Transverse colon (tissue), 4 donors: ENCODE data around the gene OBSCN. TPM values are rescaled to one million over a fixed set of nuclear protein-coding genes. Genes with fewer than 3 reads are reported as not detected.

Experiments used
- DNase-seq: peaks from one replicate; pipeline ENCODE4 v3.0.0-alpha.2; 2019
- H3K27ac ChIP-seq, 4 donors: fragments of 200-600 bp; sonication (generic); 2 replicates each; pipeline ENCODE4 v1.5.1; 2016 to 2018; ENCODE audit warnings: inconsistent platforms in 4 of 4
- H3K27me3 ChIP-seq: fragments of 200-600 bp; sonication (generic); 2 replicates; pipeline ENCODE4 v1.5.1; 2017; ENCODE audit warnings: inconsistent platforms
- H3K36me3 ChIP-seq, 4 donors: fragments of 200-600 bp; sonication (generic); 2 replicates each; pipeline ENCODE4 v1.5.1; 2017 to 2019; ENCODE audit warnings: inconsistent platforms in 4 of 4
- H3K4me1 ChIP-seq, 4 donors: fragments of 200-600 bp; sonication (generic); 2 replicates each; pipeline ENCODE4 v1.5.1; 2017 to 2020; ENCODE audit warnings: inconsistent platforms in 4 of 4
- H3K4me3 ChIP-seq, 4 donors: fragments of 200-600 bp; sonication (generic); 1 replicate in 1 of 4; 2 replicates in 3 of 4; pipeline versions ENCODE4 v1.5.1 to v1.6.1; 2017 to 2019; ENCODE audit warnings: inconsistent platforms in 4 of 4
- H3K9me3 ChIP-seq, 2 donors: fragments of 200-600 bp; sonication (generic); 2 replicates each; pipeline ENCODE4 v1.5.1; 2017 to 2019; ENCODE audit warnings: inconsistent platforms in 2 of 2
- EP300 ChIP-seq: sonication (generic); formaldehyde crosslinking; IDR thresholded peaks from one replicate; pipeline ENCODE4 v1.6.1; 2017; ENCODE audit warnings: antibody characterized with exemption, low read depth
- POLR2A ChIP-seq: fragments of 450-650 bp; IDR thresholded peaks from one replicate; pipeline ENCODE4 v1.6.1; 2016; ENCODE audit warnings: antibody characterized with exemption, mild to moderate bottlenecking, moderate library complexity
- POLR2AphosphoS5 ChIP-seq, 3 donors: sonication (generic); formaldehyde crosslinking; IDR thresholded peaks; one replicate each; pipeline ENCODE4 v1.6.1; 2016; ENCODE audit warnings: antibody characterized with exemption in 3 of 3
- WGBS, 2 donors: methylation state at CpG; one replicate each; pipeline ENCODE4 v1.1.5; 2018; ENCODE audit warnings: low coverage in 1 of 2; 5-methylcytosine and 5-hydroxymethylcytosine counted together
- in situ Hi-C, 4 donors: fragments of 200-750 bp; cut with MboI; loops; one replicate each; pipeline versions ENCODE4 v1.15.0 to v1.15.1; 2017; ENCODE audit warnings: low sequenced_read_pairs in 3 of 4, low pct_ligation_motif_present in 1 of 4, low pct_unique_long_range_greater_than_20kb in 1 of 4
- intact Hi-C: fragments of 100-400 bp; cut with DNase I; formaldehyde crosslinking; loops from one replicate; pipeline ENCODE4 v1.15.1; 2023; ENCODE audit warnings: low total_unique reads
- total RNA-seq, 4 donors: library from RNA; depleted of rRNA; stranded (reverse); fragments of >200 nt; gene quantifications; one replicate each; pipeline ENCODE4 v1.1.0, GENCODE V29; 2016
- TF ChIP-seq, protein P1 (sequence below), 5 experiments: fragments of 200-600 bp in 3 of 5; fragments of 450-650 bp in 2 of 5; sonication (generic) in 3 of 5; IDR thresholded peaks; 1 replicate in 2 of 5; 2 replicates in 3 of 5; pipeline ENCODE4 v1.5.1; 2016 to 2017; ENCODE audit warnings: antibody characterized with exemption in 5 of 5, inconsistent platforms in 3 of 5, mild to moderate bottlenecking in 2 of 5, moderate library complexity in 1 of 5

Gene OBSCN
- total RNA-seq, 4 donors from 2014 or later, result 11.9 to 21.7 (median 15.8) TPM

DNA sequence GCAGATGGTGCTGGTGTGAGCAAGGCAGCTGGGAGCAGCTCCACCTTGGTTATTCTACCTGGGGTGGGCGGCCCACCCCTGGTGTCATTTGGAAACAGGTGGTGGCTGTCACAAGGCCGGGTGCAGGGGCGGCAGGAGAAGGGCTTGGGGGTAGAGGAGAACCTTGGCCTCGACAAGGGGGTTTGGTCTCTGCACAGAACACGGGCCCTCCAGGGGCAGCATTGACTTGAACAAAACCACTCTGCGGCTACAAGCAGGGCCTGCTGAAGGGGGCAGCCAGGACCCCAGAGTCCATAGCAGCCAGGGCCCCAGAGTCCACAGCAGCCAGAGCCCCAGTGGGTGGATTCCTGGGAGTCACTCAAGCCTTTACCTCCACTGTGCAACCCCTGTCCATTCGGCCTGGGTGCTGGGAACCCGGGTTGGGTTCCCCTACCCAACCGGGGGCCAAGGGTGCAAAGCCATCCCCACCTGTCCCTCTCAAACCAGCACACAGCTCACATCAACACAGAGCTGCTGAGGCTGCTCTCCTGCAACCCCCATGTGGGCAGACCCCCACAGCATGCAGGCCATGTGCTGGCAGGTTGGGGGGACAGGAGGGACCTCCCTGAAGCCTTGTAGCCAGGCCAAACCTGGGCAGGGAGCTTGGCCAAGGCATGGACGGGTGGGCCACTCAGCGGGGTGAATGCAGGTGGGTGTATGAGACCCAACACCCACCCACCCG lies 191.1 kb downstream of the OBSCN start:
- no peaks in the 10 kb centered on the region for H3K27me3 ChIP-seq
- no peak overlapping the region for H3K4me3 ChIP-seq
- DNase-seq, result no peak
- in situ Hi-C loops (no loop called here), intact Hi-C loops (no loop called here)
- no peak for TF ChIP-seq POLR2AphosphoS5 (IDR thresholded peaks at IDR 0.05)
- H3K4me1 ChIP-seq, result peaks cover 0 to 5% (median 4%) of the 10 kb centered on the region in 4 donors
- H3K9me3 ChIP-seq, result no peaks in the 10 kb centered on the region
- peaks cover 0 to 25% (median 6%) of the 10 kb centered on the region in 4 donors for H3K36me3 ChIP-seq
- H3K27ac ChIP-seq, result no peak overlapping the region
- WGBS, 2 donors, result 83 to 94% methylated on average over 1 to 7 of the region's 12 CpGs

DNA sequence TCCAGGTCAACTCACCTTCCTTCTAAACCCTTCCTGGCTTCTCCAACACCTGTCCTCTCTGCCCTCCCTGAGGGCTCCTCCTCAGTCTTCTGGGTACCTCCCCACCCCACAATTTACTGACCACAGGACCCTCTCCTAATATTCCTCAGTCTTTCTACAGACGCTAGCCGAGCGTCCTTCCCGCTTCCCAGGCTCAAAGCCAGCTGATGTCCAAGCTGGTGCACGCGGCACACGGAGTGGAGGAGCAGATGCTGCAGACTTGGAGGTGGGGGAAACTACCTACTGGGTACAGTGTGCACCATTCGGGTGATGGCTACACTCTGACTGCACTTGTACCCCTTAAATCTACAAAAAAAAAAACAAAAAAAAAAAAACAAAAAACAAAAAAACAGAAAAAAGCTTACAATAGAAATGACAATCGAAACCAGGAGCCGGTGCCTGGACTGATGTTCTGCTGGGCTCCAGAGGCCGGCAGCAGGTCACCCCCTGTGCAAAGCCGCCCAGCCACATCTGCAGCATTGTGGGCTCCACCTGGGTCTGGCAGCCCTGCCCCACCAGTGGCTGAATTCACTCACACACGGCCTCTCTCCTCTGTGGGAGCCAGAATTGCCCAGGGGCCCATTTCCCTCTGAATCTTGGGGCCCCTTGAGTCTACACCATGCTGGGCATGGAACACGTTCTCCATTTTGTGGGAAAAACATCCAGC lies 191.8 kb downstream of the OBSCN start:
- Histone ChIP-seq H3K4me1 (peaks cover under 1 to 13% (median 10%) of the 10 kb centered on the region in 4 donors), H3K9me3 (no peaks in the 10 kb centered on the region), H3K27me3 (no peaks in the 10 kb centered on the region), H3K4me3 (no peak overlapping the region), H3K27ac (no peak overlapping the region), H3K36me3 (peaks cover 0 to 25% (median 6%) of the 10 kb centered on the region in 4 donors)
- no peak for TF ChIP-seq EP300
- TF ChIP-seq POLR2AphosphoS5 (IDR thresholded peaks at IDR 0.05), result no peak
- intact Hi-C loops (no loop called here), in situ Hi-C loops (no loop called here)
- no peak for DNase-seq
- 95 to 100% methylated on average over 5 to 14 of the region's 14 CpGs for WGBS, 2 donors

DNA sequence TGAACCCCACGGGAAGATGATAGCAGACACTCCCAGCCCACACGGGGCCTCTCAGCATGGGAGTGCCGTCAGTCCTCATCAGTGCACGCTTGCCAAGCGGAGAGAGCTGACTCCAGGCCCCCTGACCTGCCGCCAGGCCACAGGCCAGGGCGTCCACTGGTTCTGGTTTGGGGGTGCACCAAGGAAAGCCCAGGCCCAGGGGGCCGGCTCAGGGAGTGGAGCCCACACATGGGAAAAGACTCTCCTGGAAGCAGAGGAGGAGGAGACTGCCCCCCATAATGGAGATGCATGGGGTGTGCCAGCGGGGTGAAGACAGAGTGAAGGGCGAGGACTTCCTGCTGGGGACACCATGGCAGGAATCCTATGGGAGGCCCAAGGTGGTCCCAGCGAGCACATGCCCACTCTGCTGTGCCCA lies 192.4 kb downstream of the OBSCN start:
- peaks cover 6 to 18% (median 16%) of the 10 kb centered on the region in 4 donors for H3K4me1 ChIP-seq
- WGBS, 2 donors, result 88 to 92% methylated on average over 2 to 11 of the region's 11 CpGs
- intact Hi-C loops (no loop called here), in situ Hi-C loops (no loop called here)
- DNase-seq, result no peak
- no peaks in the 10 kb centered on the region for H3K9me3 ChIP-seq
- no peak overlapping the region for H3K4me3 ChIP-seq
- H3K27ac ChIP-seq, result no peak overlapping the region
- peaks cover 0 to 25% (median 6%) of the 10 kb centered on the region in 4 donors for H3K36me3 ChIP-seq
- H3K27me3 ChIP-seq, result no peaks in the 10 kb centered on the region
- TF ChIP-seq POLR2AphosphoS5 (IDR thresholded peaks at IDR 0.05) (no peak), POLR2A (no peak), EP300 (no peak)
- TF ChIP-seq, protein P1, sequence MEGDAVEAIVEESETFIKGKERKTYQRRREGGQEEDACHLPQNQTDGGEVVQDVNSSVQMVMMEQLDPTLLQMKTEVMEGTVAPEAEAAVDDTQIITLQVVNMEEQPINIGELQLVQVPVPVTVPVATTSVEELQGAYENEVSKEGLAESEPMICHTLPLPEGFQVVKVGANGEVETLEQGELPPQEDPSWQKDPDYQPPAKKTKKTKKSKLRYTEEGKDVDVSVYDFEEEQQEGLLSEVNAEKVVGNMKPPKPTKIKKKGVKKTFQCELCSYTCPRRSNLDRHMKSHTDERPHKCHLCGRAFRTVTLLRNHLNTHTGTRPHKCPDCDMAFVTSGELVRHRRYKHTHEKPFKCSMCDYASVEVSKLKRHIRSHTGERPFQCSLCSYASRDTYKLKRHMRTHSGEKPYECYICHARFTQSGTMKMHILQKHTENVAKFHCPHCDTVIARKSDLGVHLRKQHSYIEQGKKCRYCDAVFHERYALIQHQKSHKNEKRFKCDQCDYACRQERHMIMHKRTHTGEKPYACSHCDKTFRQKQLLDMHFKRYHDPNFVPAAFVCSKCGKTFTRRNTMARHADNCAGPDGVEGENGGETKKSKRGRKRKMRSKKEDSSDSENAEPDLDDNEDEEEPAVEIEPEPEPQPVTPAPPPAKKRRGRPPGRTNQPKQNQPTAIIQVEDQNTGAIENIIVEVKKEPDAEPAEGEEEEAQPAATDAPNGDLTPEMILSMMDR (IDR thresholded peaks at IDR 0.05), result no peak

DNA sequence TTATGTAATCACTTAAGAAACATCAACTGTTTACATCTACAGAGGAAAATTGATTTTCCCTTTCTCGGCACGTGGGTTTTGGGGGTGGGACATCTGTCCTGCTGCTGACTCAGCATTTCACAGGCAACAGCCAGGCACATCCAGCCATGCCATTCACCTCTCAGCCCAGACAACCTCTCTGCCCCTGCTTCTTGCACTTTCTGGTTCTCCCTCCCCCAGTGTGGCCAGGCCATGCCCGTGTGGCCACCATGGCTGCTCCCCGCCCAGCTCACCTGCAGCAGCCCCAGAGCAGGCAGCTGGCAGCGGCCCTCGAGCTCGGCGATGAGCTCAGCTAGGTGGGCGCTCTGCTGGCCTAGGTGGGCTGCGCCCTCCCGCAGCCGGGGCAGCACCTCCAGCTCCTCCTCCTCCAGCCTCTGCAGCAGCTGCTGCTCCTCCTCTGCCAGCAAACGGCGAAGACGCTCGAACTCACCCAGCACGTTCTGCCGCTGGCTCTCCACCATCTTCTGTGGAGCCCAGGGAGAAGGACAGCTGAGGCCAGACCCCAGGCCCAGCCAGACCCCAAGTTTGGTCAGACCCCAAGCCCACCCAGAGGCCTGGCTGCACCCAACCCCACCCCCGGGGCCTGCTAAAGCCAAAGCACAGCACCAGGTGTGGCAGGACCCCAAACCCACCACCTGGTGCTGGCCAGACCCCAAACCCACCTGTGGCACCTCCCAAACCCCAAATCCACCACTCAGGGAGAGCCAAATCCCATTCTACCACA lies 193.0 kb downstream of the OBSCN start:
- Histone ChIP-seq H3K27ac (no peak overlapping the region), H3K9me3 (no peaks in the 10 kb centered on the region), H3K4me3 (no peak overlapping the region), H3K27me3 (no peaks in the 10 kb centered on the region), H3K36me3 (peaks cover 0 to 25% (median 5%) of the 10 kb centered on the region in 4 donors), H3K4me1 (peaks cover 12 to 24% (median 21%) of the 10 kb centered on the region in 4 donors)
- TF ChIP-seq POLR2AphosphoS5 (IDR thresholded peaks at IDR 0.05), result no peak
- TF ChIP-seq, protein P1 (IDR thresholded peaks at IDR 0.05), result no peak
- no peak for TF ChIP-seq EP300
- no peak for TF ChIP-seq POLR2A
- DNase-seq, result no peak
- in situ Hi-C loops, result no loop called here
- 94 to 100% methylated on average over 3 to 19 of the region's 19 CpGs for WGBS, 2 donors
- intact Hi-C loops, result no loop called here
